ENCODE measurements around the gene PP2D1.
A peak's percentile ranks its signal among the peaks of the same experiment; 100 is the strongest.
"Not testable (repeated sequence)": the region's sequence is repeated elsewhere in the genome, so short reads cannot be mapped to it uniquely, and the experiment has no call there.

PP2D1 gene

GRCh38 chr3:19967812-19968211 is 44.3 kb downstream of the PP2D1 start:
- no peak for DNase-seq (ENCODE audit: low read depth in 2 of 2)

GRCh38 chr3:19967208-19967607 is 44.9 kb downstream of the PP2D1 start:
- DNase-seq (ENCODE audit: low read depth in 2 of 2) = no peak

- no peak for DNase-seq (ENCODE audit: low read depth in 2 of 2)
These were observed 50.1 kb downstream of the PP2D1 start for GRCh38 chr3:19961960-19962359.

DNA sequence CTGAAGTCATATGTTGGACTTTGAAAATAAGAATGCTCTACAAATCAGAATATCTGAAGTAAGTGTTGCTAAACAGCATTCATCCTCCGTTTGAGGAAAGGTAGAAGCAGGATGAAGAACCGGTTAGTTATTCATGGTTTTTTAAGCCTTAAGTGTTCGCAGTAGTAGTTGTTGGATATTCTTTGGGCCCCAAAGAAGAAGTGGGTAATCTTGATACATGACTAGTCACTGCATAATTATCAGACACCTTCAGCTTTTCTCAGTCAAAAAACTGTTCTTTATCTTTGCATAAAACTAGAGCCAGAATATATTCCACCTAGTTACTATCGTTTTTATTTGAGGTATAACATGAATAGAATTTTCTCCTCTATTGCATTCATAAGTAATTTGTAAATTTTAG is 51.4 kb downstream of the PP2D1 start:
- no peak for DNase-seq (ENCODE audit: low read depth in 2 of 2)

DNA sequence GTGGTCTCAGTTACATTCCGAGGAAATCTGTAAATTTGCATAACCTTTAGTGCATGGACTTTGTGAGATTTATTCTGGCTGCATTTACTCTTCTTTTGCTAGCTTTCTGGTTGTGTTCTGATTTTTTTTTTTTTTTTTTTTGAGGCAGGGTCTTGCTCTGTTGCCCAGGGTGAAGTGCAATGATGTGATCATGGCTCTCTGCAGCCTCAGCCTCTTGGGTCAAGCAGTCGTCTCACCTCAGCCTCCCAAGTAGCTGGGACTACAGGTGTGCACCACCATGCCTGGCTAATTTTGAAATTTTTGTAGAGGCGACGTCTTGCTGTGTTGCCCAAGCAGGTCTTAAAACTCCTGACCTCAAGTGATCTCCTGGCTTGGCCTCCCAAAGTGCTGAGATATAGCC is 52.6 kb downstream of the PP2D1 start:
- no peak for DNase-seq (ENCODE audit: low read depth in 2 of 2)

DNA sequence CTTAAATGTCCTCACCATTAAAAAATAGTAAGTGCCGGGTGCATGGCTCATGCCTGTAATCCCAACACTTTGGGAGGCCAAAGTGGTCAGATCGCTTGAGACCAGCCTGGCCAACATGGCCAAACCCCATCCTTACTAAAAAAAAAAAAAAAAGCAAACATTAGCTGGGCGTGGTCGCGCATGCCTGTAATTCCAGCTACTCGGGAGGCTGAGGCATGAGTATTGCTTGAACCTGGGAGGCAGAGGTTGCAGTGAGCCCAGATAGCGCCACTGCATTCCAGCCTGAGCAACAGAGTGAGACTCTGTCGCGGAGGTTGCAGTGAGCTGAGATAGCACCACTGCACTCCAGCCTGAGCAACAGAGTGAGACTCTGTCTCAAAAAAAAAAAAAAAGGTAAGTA is 54.7 kb downstream of the PP2D1 start:
- not testable (repeated sequence) for DNase-seq (ENCODE audit: low read depth in 2 of 2)

DNA sequence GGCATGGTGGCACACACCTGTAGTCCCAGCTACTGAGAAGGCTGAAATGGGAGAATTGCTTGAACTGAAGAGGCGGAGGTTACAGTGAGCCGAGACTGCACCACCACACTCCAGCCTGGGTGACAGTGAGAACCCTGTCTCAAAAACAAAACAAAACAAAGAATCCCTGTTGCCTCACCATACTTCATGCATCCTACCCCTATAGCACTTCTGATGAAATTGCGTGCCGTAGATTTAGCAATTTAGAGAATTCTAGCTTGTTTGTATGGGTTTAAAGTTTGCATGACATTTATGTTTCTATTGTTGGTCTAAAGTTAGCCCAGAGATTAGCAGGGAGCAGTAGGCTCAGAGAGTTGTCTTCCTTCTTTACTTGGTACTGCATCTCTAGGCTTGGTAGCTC is 57.4 kb downstream of the PP2D1 start:
- DNase-seq (ENCODE audit: low read depth in 2 of 2) = no peak

DNA sequence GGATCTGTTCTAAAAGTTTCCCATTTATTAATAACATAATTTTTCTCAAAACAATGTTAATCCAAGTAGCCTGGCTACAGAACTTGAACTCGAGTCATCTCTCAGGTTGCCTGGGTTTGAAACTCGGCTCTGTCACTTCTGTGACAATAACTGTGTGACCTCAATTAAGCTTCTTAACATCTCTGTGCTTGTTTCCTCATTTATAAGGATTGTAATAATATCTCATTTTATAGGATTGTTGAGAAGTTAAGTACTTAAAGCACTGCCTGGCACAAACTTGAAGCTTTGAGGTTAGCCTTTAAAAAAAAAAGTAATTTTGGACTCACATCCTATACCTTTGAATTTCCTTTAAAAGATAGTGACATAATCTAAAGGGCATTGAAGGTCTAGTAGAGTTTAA is 61.7 kb downstream of the PP2D1 start:
- no peak for DNase-seq (ENCODE audit: low read depth in 2 of 2)

DNA sequence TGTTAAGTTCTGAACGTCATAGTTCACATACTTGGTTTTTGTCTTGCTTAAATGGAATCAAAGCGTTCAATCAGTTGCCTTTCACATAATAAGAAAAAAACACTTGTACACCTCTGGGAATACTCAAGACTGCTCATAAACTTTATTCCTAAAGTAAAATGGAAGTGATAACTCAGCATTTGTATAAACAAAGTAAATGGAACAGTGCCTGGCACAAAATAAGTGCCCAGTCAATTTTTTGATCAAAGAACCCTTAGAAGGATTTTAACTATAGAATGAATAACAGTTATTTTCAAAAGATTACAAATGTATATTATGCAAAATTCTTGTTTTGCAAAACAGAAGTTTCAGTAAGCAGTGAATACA is 63.9 kb downstream of the PP2D1 start:
- DNase-seq (ENCODE audit: low read depth in 2 of 2) = no peak

DNA sequence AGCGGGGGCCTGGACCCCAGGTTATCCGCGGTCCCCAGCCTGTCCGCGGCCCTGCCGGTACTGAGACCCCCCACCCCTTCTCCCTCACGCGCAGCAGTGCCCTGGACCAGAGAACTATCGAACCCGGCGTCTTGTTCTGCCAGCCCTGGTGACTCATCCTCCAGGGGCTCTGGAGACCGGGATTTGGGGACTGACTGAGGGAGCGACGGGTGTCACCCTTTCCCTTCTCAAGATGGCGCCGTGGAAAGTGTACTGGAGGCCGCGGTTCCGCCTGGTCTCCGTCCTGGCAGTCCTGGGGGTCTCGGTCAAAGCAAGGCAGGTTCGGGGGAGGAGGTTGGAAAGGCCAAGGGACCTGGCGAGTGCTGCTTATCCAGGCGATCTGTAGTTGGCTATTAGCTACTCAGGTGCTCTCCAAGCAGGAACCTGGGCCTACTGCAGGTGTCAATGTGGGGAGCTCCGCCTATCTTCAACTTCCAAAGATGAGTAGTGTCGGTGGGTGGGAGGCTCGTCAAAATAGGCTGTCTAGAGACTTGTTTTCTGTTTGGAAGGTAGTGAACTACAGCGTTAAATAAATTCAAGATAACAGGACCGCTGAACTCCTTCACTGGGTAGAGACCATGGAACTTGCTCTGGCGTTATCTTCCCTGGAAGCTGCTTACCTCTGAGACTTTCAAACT is 64.4 kb downstream of the PP2D1 start:
- peak in 1 of 2 donors; percentile 30 for DNase-seq (ENCODE audit: low read depth in 2 of 2)

DNA sequence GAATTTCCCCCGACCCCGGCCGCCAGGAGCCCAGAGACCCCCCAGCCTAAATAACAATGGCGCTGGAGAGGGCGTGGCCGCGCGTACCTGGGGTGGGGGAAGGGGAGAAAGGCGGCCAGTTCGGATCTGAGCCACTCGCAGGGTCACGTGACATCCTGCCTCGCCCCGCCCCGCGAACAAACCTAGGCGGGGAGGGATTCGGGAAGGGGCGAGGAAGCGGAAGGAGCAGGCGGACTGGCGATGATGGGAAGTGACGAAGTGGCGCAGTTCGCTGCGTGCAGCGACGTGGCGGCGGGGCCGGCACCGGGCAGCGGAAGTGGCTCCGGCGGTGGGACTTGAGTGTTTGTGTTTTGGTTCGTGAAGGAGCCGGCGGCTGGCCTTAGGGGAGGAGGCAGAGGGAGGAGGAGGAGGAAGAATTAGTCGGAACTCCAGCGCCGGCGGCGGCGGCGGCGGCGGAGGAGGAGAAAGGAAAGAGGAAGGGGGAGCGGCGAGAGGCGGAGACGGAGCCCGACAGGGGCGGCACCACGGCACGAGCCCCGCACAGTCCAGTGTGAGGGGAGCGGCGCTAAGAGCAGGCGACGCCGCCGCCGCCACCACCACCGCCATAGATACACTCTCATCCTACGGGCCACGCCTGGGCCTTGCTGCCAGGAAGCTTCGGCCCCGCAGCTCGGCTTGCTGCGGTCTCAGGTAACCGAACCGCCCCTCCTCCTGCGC is 65.1 kb downstream of the PP2D1 start, which contains the start of gene RAB5A:
Gene RAB5A, plus strand, starts transcription at position 266 of the 717 bp plus-strand sequence. CDS start 3,802 bp downstream, outside the sequence.
- DNase-seq (ENCODE audit: low read depth in 2 of 2) = peak; percentile 94

- DNase-seq (ENCODE audit: low read depth in 2 of 2) = no peak
These were observed 65.9 kb downstream of the PP2D1 start for GRCh38 chr3:19945969-19946831.

- no peak for DNase-seq (ENCODE audit: low read depth in 2 of 2)
These were observed 66.5 kb downstream of the PP2D1 start for GRCh38 chr3:19945534-19945933.

- DNase-seq (ENCODE audit: low read depth in 2 of 2) = no peak
These were observed 71.4 kb downstream of the PP2D1 start for GRCh38 chr3:19940643-19941042.

DNA sequence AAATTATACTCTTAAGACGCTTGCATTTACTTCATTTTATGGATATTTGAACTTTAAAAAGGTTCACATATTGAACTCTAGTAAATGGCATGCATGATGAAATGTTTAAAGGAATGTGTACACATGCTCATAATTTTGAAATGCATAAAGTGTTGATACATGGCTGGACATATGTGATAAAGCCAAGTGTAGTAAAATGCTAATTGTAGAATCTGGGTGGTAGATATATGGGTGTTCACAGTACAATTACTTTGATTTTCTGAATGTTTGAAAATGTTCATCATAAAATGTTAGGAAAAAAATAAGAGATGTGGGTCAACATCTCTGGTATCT is 73.8 kb downstream of the PP2D1 start:
- no peak for DNase-seq (ENCODE audit: low read depth in 2 of 2)

GRCh38 chr3:19937459-19938294 is 74.4 kb downstream of the PP2D1 start:
- no peak for DNase-seq (ENCODE audit: low read depth in 2 of 2)
